Aorta (tissue), 5 donors: ENCODE measurements around the gene APOB. TPM values are rescaled to one million over a fixed set of nuclear protein-coding genes. Genes with fewer than 3 reads are reported as not detected.

Experiments used
- ATAC-seq: fragments of 200-7000 bp; cut with Tn5 transposase; one replicate; pipeline ENCODE4 v1.9.1; 2022; ENCODE audit warnings: moderate library complexity; ENCODE audit not compliant: low FRiP score
- DNase-seq, 2 donors: peaks; one replicate each; pipeline ENCODE4 v3.0.0-alpha.2; 2020
- H3K27ac ChIP-seq, 2 donors: one replicate each; pipeline ENCODE4 v1.5.1; 2013; ENCODE audit warnings: low read length in 2 of 2, mild to moderate bottlenecking in 2 of 2, moderate library complexity in 2 of 2, control low read depth in 1 of 2, inconsistent platforms in 1 of 2, low read depth in 1 of 2
- H3K27me3 ChIP-seq, 2 donors: one replicate each; pipeline ENCODE4 v1.6.1; 2013; ENCODE audit warnings: control low read depth in 1 of 2, low read length in 1 of 2, mild to moderate bottlenecking in 1 of 2, moderate library complexity in 1 of 2; ENCODE audit not compliant: insufficient read depth in 2 of 2, control insufficient read depth in 1 of 2
- H3K36me3 ChIP-seq, 2 donors: one replicate each; pipeline ENCODE4 v1.6.1; 2013; ENCODE audit warnings: control low read depth in 1 of 2, low read length in 1 of 2, mild to moderate bottlenecking in 1 of 2; ENCODE audit not compliant: insufficient read depth in 2 of 2, control insufficient read depth in 1 of 2
- H3K4me1 ChIP-seq, 2 donors: one replicate each; pipeline ENCODE4 v1.6.1; 2013; ENCODE audit warnings: low read length in 2 of 2, control low read depth in 1 of 2, mild to moderate bottlenecking in 1 of 2, moderate library complexity in 1 of 2; ENCODE audit not compliant: insufficient read depth in 2 of 2, control insufficient read depth in 1 of 2
- H3K4me3 ChIP-seq, 2 donors: one replicate each; pipeline ENCODE4 v1.5.1; 2013; ENCODE audit warnings: low read length in 2 of 2, control low read depth in 1 of 2, mild to moderate bottlenecking in 1 of 2
- H3K9me3 ChIP-seq: one replicate; pipeline ENCODE4 v1.6.1; 2013; ENCODE audit warnings: mild to moderate bottlenecking, low read length; ENCODE audit not compliant: control insufficient read depth
- WGBS, 2 donors: extraction: QIAGEN DNeasy Blood & Tissue Kit; methylation state at CpG; one replicate each; pipeline ENCODE4 v1.1.7; 2013; 5-methylcytosine and 5-hydroxymethylcytosine counted together
- intact Hi-C, 2 donors: fragments of 100-400 bp; cut with DNase I; formaldehyde crosslinking; loops; one replicate each; pipeline versions ENCODE4 v1.14.2 to v1.15.0; 2022
- polyA plus RNA-seq, 2 donors: library from polyadenylated mRNA; stranded (reverse); fragments of 200-250 nt; gene quantifications; one replicate each; pipeline ENCODE4 v1.2.3, GENCODE V29; 2013
- total RNA-seq, 2 donors: library from RNA; stranded (reverse); fragmentation: NEBNext Ultra II Directional; extraction: Animal tissue kit (Norgen Biotek cat#: 25700); gene quantifications; one replicate each; pipeline ENCODE4 v1.2.1, GENCODE V29; 2021
- donor health status: healthy with polysubstance abuse.
- donor health status: Bipolar disorder and iron deficiency.
- donor health status: DM: no; HTN: no; CAD: no.
- donor health status: DM: no; HTN: no; CAD: no.
- donor health status: DM: yes; HTN: yes; CAD: no.

The APOB gene
- total and polyA plus RNA-seq, 4 donors = 0.38 to 8.8 (median 5.3) TPM

DNA sequence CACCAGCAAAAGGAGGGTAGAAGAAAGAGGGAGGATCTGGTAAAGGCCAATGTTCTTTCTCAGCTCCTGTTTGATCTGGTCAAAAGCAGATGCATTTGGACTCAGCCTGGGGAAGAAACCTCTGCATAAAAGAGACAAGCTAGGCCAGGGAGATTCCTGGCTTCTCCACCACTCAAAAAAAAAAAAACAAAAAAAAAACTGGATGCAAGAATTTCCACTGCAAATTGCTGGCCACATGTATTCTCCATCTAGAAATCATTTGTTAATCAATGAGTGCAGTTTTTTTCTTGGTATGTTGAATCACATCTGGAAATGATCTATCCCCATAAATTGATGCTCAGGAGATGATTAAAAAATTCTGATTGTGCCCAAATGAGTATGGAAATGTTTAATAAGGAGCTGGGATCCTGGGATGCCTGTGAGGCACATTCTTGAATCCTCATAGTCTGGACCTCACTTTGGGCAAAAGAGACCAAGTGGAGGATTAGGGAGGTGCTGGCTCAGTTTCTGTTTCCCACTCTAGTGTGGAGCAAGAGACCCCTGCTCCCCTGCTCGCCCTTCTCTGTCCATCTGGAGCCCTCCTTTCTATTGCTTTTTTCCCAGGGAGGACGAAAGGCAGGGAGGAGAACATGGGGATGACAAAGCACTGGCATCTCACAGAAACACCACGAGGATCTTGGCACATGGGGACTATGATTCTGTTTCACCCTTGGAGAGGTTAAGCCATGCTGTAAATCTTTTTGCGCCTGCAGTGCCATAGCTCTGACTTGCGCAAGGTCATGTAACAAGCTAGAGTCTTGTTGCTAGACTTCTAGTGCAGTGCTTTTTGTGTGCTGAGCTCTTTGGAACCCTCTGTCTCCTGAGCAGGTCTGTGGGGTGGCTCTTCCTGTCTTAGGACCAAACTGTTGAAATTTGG is 57.6 kb downstream of the APOB start:
- DNase-seq (no peak), ATAC-seq (peak; percentile 72)
- no peaks in the 10 kb centered on the region for H3K9me3 ChIP-seq
- intact Hi-C loops = no loop called here
- H3K27ac ChIP-seq = no peak overlapping the region
- no peaks in the 10 kb centered on the region for H3K36me3 ChIP-seq
- H3K4me1 ChIP-seq = peaks cover 0 to 4% of the 10 kb centered on the region in 2 donors
- no peak overlapping the region for H3K4me3 ChIP-seq
- 65 to 75% methylated on average over 5 of the region's 5 CpGs for WGBS, 2 donors
- no peaks in the 10 kb centered on the region for H3K27me3 ChIP-seq

DNA sequence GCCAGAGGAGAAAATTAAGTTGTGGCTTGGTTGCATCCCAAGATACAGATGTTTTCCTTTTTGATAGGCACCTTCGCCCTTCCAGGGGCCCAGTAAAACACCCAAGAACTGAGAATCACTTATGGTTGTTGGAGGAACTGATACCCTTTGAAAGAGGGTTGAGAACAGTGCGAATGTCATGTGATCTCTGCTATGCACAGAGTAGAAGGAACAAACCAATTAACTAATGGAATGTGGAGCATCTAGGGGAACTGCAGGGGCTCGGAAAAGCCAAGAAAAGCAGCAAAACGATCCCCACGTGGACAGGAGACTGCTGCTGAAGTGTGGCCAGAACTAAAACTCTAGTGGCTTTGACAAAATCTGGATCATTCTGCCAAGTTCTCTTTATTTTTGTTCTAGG is 58.8 kb downstream of the APOB start:
- H3K4me3 ChIP-seq = no peak overlapping the region
- no peaks in the 10 kb centered on the region for H3K9me3 ChIP-seq
- 7 to 25% methylated on average over 5 of the region's 5 CpGs for WGBS, 2 donors
- ATAC-seq = no peak
- intact Hi-C loops = no loop called here
- no peak overlapping the region for H3K27ac ChIP-seq
- no peak for DNase-seq
- H3K27me3 ChIP-seq = no peaks in the 10 kb centered on the region
- no peaks in the 10 kb centered on the region for H3K36me3 ChIP-seq
- H3K4me1 ChIP-seq = peaks cover 0 to 4% of the 10 kb centered on the region in 2 donors

DNA sequence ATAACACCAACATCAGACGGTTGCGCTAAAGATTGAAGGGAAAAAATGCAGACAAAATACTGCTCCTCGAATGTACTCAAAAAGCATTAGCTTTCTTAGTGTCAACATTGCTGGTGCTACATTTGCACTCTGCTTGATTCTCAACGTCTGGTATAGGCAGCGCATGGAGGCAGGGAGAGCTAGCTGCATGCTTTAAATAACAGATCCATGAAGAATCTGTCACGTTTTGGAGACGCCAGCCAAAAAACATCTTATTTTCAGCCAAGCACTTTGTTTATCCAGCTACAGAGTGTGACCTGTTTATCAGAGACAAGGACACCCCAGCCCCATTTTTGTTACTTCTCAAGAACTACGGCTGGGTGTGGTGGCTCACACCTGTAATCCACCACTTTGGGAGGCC is 59.5 kb downstream of the APOB start:
- no peaks in the 10 kb centered on the region for H3K9me3 ChIP-seq
- H3K4me1 ChIP-seq = peaks cover 0 to 4% of the 10 kb centered on the region in 2 donors
- H3K27me3 ChIP-seq = no peaks in the 10 kb centered on the region
- DNase-seq = no peak
- intact Hi-C loops = no loop called here
- 39 to 58% methylated on average over 8 of the region's 8 CpGs for WGBS, 2 donors
- ATAC-seq = no peak
- H3K27ac ChIP-seq = no peak overlapping the region
- H3K4me3 ChIP-seq = no peak overlapping the region
- no peaks in the 10 kb centered on the region for H3K36me3 ChIP-seq

DNA sequence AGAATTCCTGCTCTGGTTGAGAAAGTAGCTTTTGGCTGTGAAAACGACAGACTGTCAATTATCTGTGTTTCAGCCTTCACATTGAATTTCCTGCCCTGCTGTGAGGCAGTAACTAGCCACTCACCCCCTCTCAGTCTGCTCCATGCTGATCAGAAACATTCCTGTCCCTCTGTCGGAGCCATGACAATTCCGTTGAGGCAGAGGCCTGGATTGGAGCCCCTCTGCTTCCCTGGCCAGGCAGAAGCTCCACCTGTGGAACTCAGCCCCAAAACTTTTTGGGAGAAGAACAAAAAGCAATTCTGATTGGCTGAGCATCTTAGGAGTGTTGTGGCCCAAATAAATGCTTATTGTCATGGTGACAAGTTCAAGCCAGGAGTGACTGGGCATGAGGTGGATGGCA is 60.0 kb downstream of the APOB start:
- Histone ChIP-seq H3K9me3 (no peaks in the 10 kb centered on the region), H3K4me3 (no peak overlapping the region), H3K27ac (peak overlapping the region in 1 of 2 donors; percentile 9), H3K4me1 (peaks cover 0 to 4% of the 10 kb centered on the region in 2 donors), H3K27me3 (no peaks in the 10 kb centered on the region), H3K36me3 (no peaks in the 10 kb centered on the region)
- ATAC-seq = no peak
- intact Hi-C loops = no loop called here
- DNase-seq = no peak
- WGBS, 2 donors = 36 to 38% methylated on average over 3 of the region's 3 CpGs

DNA sequence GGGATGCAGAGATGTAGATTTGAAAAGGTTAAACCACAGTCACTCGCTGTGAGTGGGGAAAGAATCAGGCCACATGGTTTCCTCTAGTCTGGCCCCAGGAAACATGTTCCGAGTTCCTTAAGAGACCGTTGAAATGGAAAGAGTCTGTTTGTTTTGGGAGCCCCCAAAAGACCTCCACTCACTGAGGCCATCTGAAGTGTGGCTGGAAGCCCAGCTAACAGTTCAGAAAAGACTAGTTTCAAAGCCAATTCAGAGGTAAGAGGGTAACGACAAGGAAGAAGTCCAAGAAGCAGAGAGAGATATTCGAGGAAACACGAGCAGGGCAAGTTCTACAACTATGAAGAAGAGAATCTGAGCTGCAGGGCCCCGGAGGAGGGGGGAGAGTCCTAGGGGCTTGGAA is 61.0 kb downstream of the APOB start:
- peaks cover 0 to 4% of the 10 kb centered on the region in 2 donors for H3K4me1 ChIP-seq
- ATAC-seq (no peak), DNase-seq (no peak)
- no peaks in the 10 kb centered on the region for H3K9me3 ChIP-seq
- 62 to 76% methylated on average over 7 of the region's 7 CpGs for WGBS, 2 donors
- H3K4me3 ChIP-seq = no peak overlapping the region
- H3K27me3 ChIP-seq = no peaks in the 10 kb centered on the region
- intact Hi-C loops = no loop called here
- no peaks in the 10 kb centered on the region for H3K36me3 ChIP-seq
- no peak overlapping the region for H3K27ac ChIP-seq

DNA sequence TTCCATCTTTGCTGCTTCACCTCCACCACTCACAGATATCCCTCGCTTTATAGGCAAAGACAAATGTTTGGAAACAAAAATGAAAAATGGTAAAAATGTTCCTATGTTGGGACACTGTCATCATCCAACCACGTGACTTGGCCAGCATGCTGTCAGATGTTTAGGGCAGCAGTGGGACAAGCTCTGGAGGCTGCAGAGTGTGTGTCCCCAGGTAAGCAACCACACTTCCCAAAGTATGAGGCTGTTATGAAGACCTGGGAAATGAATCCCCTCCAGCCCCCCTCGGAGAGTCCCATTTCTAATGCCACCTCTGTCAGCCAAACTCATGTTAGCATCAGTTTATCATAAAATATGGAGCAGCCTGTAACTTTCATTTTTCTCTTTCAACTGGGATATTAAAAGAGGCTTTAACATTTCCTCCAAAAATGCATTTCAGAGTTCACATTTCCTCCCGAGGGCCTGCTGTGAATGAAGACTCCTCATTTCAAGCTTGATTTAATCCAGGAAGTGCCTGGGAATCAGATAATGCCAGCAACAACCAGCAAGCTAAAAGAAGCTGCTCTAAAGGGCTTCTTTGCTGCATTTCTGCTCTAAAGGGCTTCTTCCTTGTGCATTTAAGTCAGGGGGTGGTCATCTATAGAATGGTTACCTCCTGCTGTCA is 66.2 kb downstream of the APOB start:
- no peak for DNase-seq
- intact Hi-C loops = no loop called here
- Histone ChIP-seq H3K36me3 (no peaks in the 10 kb centered on the region), H3K27ac (peak overlapping the region in 1 of 2 donors; percentile 47), H3K9me3 (no peaks in the 10 kb centered on the region), H3K4me3 (no peak overlapping the region), H3K4me1 (peaks cover 7 to 16% of the 10 kb centered on the region in 2 donors), H3K27me3 (no peaks in the 10 kb centered on the region)
- 24 to 28% methylated on average over 4 of the region's 4 CpGs for WGBS, 2 donors
- no peak for ATAC-seq

DNA sequence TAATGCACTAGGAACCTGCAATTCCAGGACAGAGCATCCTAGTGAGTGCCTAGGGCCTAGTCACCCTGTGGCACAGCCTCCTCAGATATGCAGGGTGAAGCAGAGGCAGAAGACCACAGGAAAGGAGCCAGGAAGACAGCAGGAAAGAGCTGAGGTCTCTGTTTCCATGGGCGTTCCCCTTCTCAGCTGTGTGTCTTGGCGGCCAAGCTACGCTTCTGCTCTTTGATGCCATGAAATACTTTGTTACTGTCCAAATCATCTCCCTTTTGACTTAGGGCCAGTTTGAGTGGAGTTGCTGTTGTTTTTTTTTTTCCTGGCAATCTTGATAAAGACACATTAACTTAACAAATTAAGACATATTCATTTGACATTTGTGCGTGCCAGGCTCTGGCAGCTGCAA is 67.3 kb downstream of the APOB start:
- Histone ChIP-seq H3K4me1 (peaks cover 7 to 19% of the 10 kb centered on the region in 2 donors), H3K36me3 (no peaks in the 10 kb centered on the region), H3K27ac (peak overlapping the region in 1 of 2 donors; percentile 73), H3K4me3 (no peak overlapping the region), H3K9me3 (no peaks in the 10 kb centered on the region), H3K27me3 (no peaks in the 10 kb centered on the region)
- WGBS, 2 donors = 37 to 64% methylated on average over 4 of the region's 4 CpGs
- ATAC-seq (peak; percentile 26), DNase-seq (peak in 1 of 2 donors; percentile 58)
- intact Hi-C loops = no loop called here

DNA sequence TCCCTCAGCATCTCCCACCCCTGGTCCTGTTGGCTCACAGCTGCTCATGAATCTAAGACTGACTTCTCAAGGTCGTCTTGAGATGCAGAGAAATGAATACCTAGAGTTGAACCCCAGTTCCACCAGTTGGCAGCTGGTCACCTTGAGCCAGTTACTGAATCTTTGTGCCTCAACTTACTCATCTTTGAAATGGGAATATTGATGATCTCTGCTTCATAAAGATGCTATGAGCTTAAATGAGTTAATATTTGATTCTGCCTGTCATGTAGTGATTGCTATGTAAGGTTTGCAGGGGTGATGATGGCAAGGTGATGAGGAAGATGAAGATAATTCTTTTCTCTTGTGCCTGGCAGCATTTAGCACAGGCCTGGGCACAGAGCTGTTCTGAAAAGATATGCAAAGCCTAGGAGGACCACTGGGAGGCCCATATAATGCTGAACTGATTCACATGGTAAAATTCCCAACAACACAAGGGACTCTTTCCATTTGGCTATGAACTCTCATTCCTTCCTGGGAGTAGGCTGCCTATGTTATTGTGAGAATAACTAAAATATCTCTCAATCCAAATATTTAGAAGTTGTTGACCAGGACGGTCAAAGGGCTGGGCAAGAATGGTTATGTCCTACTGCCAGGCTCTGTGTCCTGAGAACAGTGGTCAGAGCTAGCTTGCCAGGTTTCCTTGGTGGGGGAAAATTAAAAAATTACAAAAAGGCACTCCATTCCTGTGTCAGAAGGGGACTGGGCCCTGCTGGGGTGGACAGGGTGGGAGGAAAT is 70.9 kb downstream of the APOB start:
- intact Hi-C loops = loop anchor here in 1 of 2 donors (5.0 kb wide), 3 partner anchors 64 to 296 kb away; no protein-coding TSS in a partner anchor
- H3K36me3 ChIP-seq = no peaks in the 10 kb centered on the region
- DNase-seq (no peak), ATAC-seq (peak; percentile 66)
- no peaks in the 10 kb centered on the region for H3K27me3 ChIP-seq
- 23 to 28% methylated on average over 2 of the region's 2 CpGs for WGBS, 2 donors
- H3K4me1 ChIP-seq = peaks cover 7 to 21% of the 10 kb centered on the region in 2 donors
- no peaks in the 10 kb centered on the region for H3K9me3 ChIP-seq
- H3K4me3 ChIP-seq = no peak overlapping the region
- peak overlapping the region; percentile 87 to 98 for H3K27ac ChIP-seq
